ENCODE measurements around the gene F3. TPM values are rescaled to one million over a fixed set of nuclear protein-coding genes. Genes with fewer than 3 reads are reported as not detected.
"Not testable (repeated sequence)": the region's sequence is repeated elsewhere in the genome, so short reads cannot be mapped to it uniquely, and the experiment has no call there.

Gene F3
- total RNA-seq, 2 experiments from 2014 or later, result not detected

DNA sequence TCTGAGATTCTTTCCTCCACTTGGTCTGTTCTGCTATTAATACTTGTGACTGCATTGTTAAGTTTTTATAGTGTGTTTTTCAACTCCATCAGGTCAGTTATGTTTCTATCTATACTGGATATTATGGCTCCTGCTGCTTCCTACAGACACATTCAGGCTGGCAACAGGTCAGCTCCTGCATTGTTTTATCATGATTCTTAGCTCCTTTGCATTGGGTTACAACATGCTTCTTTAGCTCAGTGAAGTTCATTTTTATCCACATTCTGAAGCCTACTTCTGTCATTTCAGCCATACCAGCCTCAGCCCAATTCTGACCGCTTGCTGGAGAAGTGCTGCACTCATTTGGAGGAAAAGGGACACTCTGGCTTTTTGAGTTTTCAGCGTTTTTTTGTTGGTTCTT lies 37.3 kb upstream of the F3 start:
- ATAC-seq (ENCODE audit: poor library complexity) (no peak), DNase-seq (no peak)
- H3K36me3 ChIP-seq (ENCODE audit: insufficient read depth, low read length), result no peaks in the 10 kb centered on the region
- peaks cover 0 to 5% of the 10 kb centered on the region in 2 experiments for H3K27me3 ChIP-seq (ENCODE audit: control insufficient read depth in 1 of 2, insufficient read depth in 2 of 2, low read length in 2 of 2)
- Mint-ChIP-seq H3K36me3 (ENCODE audit: low read depth) (no peaks in the 10 kb centered on the region), H3K9me3 (peaks cover 11% of the 10 kb centered on the region), H3K27ac (no peak overlapping the region), H3K4me1 (ENCODE audit: low read depth) (no peaks in the 10 kb centered on the region), H3K4me3 (no peak overlapping the region), H3K27me3 (peaks cover 8% of the 10 kb centered on the region)
- ChIA-PET CTCF (no interaction called here), POLR2A (no interaction called here)
- H3K27ac ChIP-seq (ENCODE audit: low read depth in 1 of 2, low read length in 2 of 2), result no peak overlapping the region
- intact Hi-C loops (cut with DNase I, micrococcal nuclease), result no loop called here
- no peak overlapping the region for H3K4me3 ChIP-seq (ENCODE audit: low read length)
- peaks cover 0 to 14% of the 10 kb centered on the region in 2 experiments for H3K9me3 ChIP-seq (ENCODE audit: control insufficient read depth in 1 of 2, insufficient read depth in 1 of 2, low read length in 2 of 2)
- no peak for TF ChIP-seq CTCF (IDR thresholded peaks at IDR 0.05)
- H3K4me1 ChIP-seq (ENCODE audit: insufficient read depth, low read length), result no peaks in the 10 kb centered on the region

- H3K27ac Mint-ChIP-seq; POLR2A ChIA-PET; intact Hi-C loops (cut with DNase I, micrococcal nuclease); H3K4me1 ChIP-seq (ENCODE audit: insufficient read depth, low read length); H3K4me1 Mint-ChIP-seq (ENCODE audit: low read depth); H3K36me3 Mint-ChIP-seq (ENCODE audit: low read depth); H3K27ac ChIP-seq (ENCODE audit: low read depth in 1 of 2, low read length in 2 of 2); DNase-seq; H3K9me3 ChIP-seq (ENCODE audit: control insufficient read depth in 1 of 2, insufficient read depth in 1 of 2, low read length in 2 of 2); H3K27me3 ChIP-seq (ENCODE audit: control insufficient read depth in 1 of 2, insufficient read depth in 2 of 2, low read length in 2 of 2); H3K4me3 ChIP-seq (ENCODE audit: low read length); H3K27me3 Mint-ChIP-seq; H3K36me3 ChIP-seq (ENCODE audit: insufficient read depth, low read length); H3K4me3 Mint-ChIP-seq; CTCF ChIA-PET; ATAC-seq (ENCODE audit: poor library complexity): not testable (repeated sequence)
- peaks cover 11% of the 10 kb centered on the region for H3K9me3 Mint-ChIP-seq
Observed at GRCh38 chr1:94573917-94574316, 32.4 kb upstream of the F3 start.

GRCh38 chr1:94572780-94573179 lies 31.2 kb upstream of the F3 start:
- ChIA-PET POLR2A (no interaction called here), CTCF (no interaction called here)
- Histone ChIP-seq H3K27me3 (ENCODE audit: control insufficient read depth in 1 of 2, insufficient read depth in 2 of 2, low read length in 2 of 2) (no peaks in the 10 kb centered on the region), H3K27ac (ENCODE audit: low read depth in 1 of 2, low read length in 2 of 2) (no peak overlapping the region), H3K4me1 (ENCODE audit: insufficient read depth, low read length) (no peaks in the 10 kb centered on the region), H3K4me3 (ENCODE audit: low read length) (no peak overlapping the region), H3K36me3 (ENCODE audit: insufficient read depth, low read length) (no peaks in the 10 kb centered on the region), H3K9me3 (ENCODE audit: control insufficient read depth in 1 of 2, insufficient read depth in 1 of 2, low read length in 2 of 2) (peaks cover 0 to 6% of the 10 kb centered on the region in 2 experiments)
- Mint-ChIP-seq H3K9me3 (peaks cover 4% of the 10 kb centered on the region), H3K27ac (no peak overlapping the region), H3K27me3 (no peaks in the 10 kb centered on the region), H3K36me3 (ENCODE audit: low read depth) (no peaks in the 10 kb centered on the region), H3K4me1 (ENCODE audit: low read depth) (no peaks in the 10 kb centered on the region), H3K4me3 (no peak overlapping the region)
- intact Hi-C loops (cut with DNase I, micrococcal nuclease), result no loop called here
- TF ChIP-seq CTCF (IDR thresholded peaks at IDR 0.05), result no peak
- ATAC-seq (ENCODE audit: poor library complexity) (no peak), DNase-seq (no peak)

DNA sequence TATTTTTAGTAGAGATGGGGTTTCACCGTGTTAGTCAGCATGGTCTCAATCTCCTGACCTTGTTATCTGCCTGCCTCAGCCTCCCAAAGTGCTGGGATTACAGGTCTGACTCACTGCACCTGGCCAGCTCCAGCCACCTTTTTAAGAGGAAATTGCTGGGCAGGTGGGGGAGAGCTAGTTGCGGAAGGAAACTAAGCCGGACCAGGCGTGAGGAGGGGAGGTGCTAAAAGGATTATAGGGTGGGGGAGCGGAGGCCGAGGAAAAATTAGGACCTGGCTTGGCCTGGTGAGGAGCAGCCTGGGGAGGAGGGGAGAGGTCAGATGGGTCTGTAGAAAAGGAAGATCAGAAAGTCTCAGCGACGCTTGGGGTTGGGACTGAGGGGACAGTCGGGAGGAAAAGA lies 29.4 kb upstream of the F3 start:
- H3K9me3 ChIP-seq (ENCODE audit: control insufficient read depth in 1 of 2, insufficient read depth in 1 of 2, low read length in 2 of 2); ATAC-seq (ENCODE audit: poor library complexity); H3K27ac ChIP-seq (ENCODE audit: low read depth in 1 of 2, low read length in 2 of 2); H3K27ac Mint-ChIP-seq; CTCF ChIA-PET; H3K4me3 Mint-ChIP-seq; H3K27me3 Mint-ChIP-seq; DNase-seq; POLR2A ChIA-PET; H3K4me1 ChIP-seq (ENCODE audit: insufficient read depth, low read length); H3K9me3 Mint-ChIP-seq; H3K4me3 ChIP-seq (ENCODE audit: low read length); H3K36me3 Mint-ChIP-seq (ENCODE audit: low read depth); H3K27me3 ChIP-seq (ENCODE audit: control insufficient read depth in 1 of 2, insufficient read depth in 2 of 2, low read length in 2 of 2); H3K36me3 ChIP-seq (ENCODE audit: insufficient read depth, low read length); H3K4me1 Mint-ChIP-seq (ENCODE audit: low read depth); intact Hi-C loops (cut with DNase I, micrococcal nuclease): not testable (repeated sequence)

DNA sequence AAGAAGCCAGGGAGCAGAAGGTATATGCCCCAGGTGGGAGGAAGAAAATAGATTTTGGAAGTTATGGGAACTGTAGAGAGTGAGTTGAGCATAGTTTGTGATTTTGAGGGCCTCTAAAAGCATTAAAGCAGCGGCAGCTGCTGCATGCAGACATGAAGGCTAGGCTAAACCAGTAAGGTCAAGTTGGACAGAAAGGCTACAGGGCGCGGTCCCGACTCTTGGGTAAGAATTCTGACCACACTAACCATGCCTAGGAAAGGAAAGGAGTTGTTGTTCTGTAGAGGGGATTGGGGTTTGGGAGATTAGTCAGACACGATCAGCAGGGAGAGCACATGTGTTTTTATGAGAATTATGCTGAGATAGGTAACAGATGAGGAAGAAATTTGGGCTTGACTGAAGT lies 27.2 kb upstream of the F3 start:
- H3K27me3 Mint-ChIP-seq; ATAC-seq (ENCODE audit: poor library complexity); H3K9me3 ChIP-seq (ENCODE audit: control insufficient read depth in 1 of 2, insufficient read depth in 1 of 2, low read length in 2 of 2); H3K9me3 Mint-ChIP-seq; CTCF ChIA-PET; H3K4me1 Mint-ChIP-seq (ENCODE audit: low read depth); H3K27ac Mint-ChIP-seq; H3K27me3 ChIP-seq (ENCODE audit: control insufficient read depth in 1 of 2, insufficient read depth in 2 of 2, low read length in 2 of 2); H3K36me3 ChIP-seq (ENCODE audit: insufficient read depth, low read length); DNase-seq; POLR2A ChIA-PET; H3K4me3 ChIP-seq (ENCODE audit: low read length); H3K27ac ChIP-seq (ENCODE audit: low read depth in 1 of 2, low read length in 2 of 2); H3K4me3 Mint-ChIP-seq; H3K4me1 ChIP-seq (ENCODE audit: insufficient read depth, low read length); intact Hi-C loops (cut with DNase I, micrococcal nuclease); H3K36me3 Mint-ChIP-seq (ENCODE audit: low read depth): not testable (repeated sequence)

DNA sequence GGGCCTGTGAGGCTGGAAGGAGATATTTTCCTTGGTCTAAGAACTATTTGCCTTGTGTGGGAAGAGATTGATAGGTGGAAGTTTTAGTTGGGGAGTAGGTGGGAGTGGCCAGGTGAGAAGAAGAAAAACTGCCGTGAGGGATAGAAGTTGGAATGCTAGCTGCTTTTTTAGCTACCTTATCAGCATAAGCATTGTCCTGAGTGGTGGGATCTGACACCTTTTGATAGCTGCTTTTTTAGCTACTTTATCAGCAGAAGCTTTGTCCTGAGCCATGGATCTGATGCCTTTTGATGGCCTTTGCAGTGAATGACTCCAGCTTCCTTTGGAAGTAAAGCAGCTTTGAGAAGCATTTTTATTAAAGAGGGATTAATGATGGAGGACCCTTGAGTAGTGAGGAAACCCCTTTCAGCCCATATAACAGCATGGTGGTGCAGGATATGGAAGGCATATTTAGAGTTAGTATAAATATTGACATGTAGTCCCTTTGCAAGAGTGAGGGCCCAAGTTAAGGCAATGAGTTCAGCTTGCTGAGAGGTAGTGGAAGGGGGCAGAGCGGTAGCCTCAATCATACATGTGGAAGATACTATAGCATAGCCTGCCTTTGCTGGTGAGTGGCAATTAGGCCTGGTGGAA lies 26.5 kb upstream of the F3 start:
- POLR2A ChIA-PET; H3K9me3 Mint-ChIP-seq; H3K4me1 ChIP-seq (ENCODE audit: insufficient read depth, low read length); H3K36me3 ChIP-seq (ENCODE audit: insufficient read depth, low read length); H3K4me3 Mint-ChIP-seq; H3K36me3 Mint-ChIP-seq (ENCODE audit: low read depth); H3K9me3 ChIP-seq (ENCODE audit: control insufficient read depth in 1 of 2, insufficient read depth in 1 of 2, low read length in 2 of 2); H3K4me1 Mint-ChIP-seq (ENCODE audit: low read depth); CTCF ChIA-PET; DNase-seq; H3K27ac Mint-ChIP-seq; H3K27me3 Mint-ChIP-seq; H3K27ac ChIP-seq (ENCODE audit: low read depth in 1 of 2, low read length in 2 of 2); H3K4me3 ChIP-seq (ENCODE audit: low read length); ATAC-seq (ENCODE audit: poor library complexity); H3K27me3 ChIP-seq (ENCODE audit: control insufficient read depth in 1 of 2, insufficient read depth in 2 of 2, low read length in 2 of 2); intact Hi-C loops (cut with DNase I, micrococcal nuclease): not testable (repeated sequence)

Measured in CD4-positive, alpha-beta T cell (primary cell).